NCI-H1930 (cell line): ENCODE measurements around the gene CCDC34.
"Not testable (repeated sequence)": the region's sequence is repeated elsewhere in the genome, so short reads cannot be mapped to it uniquely, and the experiment has no call there.

Source experiments
- DNase-seq, 2 experiments: peaks; one replicate each; lab custom pipeline; 2025; lab: John Stamatoyannopoulos, UW

Gene CCDC34

DNA sequence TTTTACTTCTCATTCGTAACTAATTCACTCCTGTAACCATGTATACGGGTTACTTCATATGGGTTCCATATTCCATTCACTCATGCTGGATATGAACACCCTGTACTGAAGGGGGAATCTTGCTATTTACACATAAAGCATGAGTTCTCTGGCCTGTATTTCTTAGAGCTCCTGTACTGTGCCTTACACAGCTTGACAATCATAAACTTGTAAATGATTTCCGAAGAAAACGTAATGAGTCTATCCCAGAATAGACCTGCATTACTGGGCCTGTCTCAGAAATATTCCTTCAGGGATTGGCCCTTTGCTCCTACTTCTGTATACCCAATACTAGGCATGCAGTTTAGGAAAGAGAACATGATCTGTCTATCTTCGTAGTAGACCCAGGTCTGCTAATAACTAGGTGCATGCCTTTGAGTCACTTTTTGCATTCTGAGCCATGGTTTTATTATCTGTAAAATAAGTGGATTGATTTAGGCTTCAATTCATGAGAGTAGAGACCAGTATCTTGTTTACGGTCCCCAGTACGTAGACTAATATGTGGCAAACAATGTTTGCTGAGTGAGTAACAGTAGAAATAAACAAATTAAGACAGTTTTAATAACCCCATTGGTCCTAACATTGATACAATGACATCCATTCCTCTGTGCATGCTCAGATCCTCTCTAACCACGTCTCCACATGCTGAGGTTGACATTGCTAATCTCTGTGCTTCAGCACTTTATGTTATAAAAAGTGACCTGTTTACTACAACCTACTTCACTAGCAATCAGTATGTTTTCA, 1.2 kb downstream of the CCDC34 start:
- DNase-seq: no peak

DNA sequence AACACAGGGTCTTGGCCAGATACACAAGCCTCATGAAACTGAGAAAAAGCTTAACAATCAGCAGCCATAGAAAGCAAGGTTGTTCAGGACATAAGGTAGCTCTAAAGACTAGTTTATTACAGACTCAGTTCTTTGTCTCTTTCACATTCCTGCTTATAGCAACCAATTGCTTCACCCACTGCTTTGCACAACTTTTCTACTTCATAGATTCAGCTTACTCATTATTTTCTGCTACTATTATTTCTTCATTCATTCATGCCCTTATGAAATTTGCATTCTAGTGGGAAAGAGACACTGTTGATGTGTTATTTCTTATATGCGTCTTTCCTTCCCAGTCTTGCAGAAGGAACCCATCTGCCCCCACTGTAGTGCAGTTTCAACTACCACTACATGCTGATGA, 4.7 kb downstream of the CCDC34 start:
- DNase-seq: no peak

DNA sequence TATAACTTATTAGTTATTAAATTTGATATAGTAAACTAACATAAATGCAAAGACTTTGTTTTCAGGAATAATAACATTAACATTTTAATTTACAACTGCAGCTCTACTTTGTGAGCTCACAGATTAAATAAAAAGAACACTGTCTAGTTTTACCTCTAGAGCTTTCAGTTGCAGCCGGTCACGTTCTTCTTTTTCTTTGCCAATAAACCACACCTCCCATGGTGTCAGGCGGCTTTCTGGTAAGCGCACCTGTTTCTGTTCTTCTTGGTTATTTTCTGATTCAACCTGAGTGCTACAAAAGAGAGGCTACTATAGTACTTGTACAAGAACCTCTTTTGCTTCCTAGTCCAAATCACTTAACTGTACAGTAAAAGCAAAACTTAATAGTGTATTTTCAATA, 5.8 kb downstream of the CCDC34 start:
- no peak for DNase-seq

DNA sequence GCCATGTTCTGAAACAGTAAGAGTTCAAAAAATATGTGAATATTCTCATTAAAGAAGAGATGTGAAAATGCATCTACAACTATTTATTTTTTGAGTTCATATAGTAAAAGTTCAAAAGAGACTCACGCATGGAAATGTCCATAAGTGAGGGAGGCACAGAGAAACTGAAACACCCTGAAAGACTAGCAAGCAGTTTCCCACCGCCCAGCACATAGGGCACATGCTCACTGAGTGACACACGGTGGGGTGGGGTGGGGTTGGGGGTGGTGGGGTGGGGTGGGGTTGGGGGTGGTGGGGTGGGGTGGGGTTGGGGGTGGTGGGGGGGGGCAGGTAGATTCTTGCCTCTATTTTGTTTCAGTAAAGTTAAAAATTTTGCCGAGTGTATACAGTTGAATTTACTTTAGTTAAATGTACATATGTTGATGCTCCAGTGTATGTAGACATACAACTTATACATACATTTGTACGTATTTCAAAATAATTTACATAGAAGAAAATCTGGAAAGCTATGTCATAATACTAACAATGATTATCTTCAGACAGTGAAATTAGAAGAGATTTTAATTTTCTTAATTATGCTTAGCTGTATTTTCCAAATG, 6.3 kb downstream of the CCDC34 start:
- no peak for DNase-seq

DNA sequence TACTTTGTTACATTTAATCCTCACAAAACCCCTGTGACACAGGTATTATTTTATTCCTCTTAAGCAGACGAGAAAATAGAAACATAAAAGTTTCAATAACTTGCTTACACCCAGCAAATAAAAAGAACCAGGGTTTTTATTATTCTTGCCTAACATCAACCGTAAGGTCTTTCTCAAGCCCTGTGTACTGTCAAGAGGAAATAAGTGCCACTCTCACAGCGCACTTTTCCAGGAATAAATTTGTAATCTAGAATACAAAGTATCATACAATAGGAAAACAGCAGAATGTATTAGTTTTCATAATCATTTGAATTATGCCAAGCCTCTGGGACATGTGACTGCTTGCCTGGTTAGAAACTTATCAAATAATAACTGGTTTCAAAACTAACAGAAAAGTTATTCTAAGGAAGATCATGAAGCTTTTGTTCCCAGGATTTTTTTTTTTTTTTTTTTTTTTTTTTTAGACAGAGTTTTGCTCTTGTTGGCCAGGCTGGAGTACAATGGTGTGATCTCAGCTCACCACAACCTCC, 7.4 kb downstream of the CCDC34 start:
- DNase-seq: no peak

DNA sequence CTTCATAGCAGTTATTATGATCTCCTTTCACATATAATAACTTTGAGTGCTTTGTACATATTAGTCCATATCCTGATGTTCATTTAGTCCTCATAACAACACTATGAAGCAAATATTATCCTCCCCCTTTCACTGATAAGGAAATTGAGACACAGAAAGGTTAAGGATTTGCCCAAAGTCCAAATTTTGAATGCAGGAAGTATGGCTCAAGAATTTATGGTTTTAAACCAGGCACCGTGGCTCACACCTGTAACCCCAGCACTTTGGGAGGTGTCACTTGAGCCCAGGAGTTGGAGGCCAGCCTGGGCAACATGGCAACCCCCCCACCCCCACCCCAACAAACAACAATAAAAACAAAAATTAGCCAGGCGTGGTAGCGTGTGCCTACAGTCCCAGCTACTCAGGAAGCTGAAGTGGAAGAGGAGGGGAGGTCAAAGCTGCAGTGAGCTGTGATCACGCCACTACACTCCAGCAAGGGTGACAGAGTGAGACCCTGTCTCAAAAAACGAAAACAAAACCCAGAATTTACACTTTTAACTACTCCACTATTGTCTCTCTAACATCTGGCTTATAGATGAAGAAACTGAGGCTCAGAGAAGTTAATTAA, 8.6 kb downstream of the CCDC34 start:
- DNase-seq: no peak

DNA sequence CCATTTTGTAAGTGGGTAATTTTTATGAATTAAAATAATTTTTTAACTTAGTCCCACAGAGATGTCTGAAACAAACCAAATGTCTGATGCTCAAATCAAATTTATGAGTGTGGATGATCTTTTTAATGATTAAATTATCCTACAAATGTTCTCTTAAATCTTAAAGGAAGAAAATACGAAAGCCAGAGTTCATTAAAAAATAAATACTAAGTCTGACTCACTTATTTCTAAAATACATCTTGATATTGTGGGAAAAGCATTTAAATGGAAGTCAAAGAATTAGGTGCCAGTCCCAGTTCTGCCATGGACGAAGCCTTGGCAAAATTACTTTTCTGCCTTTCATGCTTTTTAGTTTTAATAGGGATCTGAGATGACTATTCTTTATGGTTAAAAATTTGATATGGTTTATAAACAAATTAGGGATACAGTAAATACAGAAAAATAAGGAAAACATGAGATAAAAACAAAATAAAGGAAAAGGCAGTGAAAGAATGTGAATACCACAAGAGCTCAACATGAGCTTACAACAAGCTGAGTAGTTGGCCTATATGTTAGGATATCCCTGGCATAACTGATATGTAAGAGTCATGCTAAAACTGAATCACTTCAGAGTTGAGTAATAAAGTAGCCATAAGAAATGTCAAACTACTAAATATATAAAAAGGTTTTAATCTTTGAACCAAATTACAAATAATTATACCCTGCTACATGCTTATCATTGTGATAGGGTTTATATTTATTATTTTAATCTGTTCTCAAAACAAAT, 9.2 kb downstream of the CCDC34 start:
- DNase-seq: no peak

DNA sequence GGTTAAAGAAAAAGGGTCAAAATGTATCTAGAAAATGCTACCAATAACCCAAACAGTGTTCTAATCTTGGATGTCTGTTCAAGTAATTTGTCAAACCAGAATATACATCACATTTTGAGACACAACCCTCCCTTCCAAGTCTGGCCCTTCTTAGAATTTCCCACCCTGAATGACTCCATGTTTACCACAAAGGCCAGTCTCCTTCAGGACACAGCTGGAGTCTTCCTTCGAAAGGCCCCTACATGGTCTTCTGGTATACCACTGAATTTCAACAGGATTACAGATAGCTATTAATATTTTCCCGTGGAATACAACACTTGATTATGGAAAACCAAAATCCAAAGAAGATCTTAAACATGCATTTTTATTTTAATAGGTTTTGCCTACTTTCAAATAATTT, 10.2 kb downstream of the CCDC34 start:
- no peak for DNase-seq

DNA sequence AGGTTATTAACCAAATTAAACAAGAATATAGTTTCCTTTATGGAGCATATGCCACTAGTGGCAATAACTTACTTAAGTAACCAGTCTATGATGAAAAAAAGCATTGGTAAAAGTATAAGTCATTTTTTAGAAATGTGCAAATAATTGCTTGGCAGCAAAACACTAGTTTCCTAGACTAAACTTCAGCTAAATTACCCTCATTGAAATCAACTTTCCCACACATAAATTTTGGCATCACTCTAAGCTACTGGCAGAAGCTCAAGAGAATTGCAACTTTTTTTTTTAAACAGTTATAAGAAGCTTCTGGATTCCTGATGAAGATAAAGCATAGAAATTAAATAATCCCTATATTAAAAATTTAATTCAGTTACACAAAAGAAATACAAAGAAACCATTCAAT, 12.5 kb downstream of the CCDC34 start:
- DNase-seq: no peak

DNA sequence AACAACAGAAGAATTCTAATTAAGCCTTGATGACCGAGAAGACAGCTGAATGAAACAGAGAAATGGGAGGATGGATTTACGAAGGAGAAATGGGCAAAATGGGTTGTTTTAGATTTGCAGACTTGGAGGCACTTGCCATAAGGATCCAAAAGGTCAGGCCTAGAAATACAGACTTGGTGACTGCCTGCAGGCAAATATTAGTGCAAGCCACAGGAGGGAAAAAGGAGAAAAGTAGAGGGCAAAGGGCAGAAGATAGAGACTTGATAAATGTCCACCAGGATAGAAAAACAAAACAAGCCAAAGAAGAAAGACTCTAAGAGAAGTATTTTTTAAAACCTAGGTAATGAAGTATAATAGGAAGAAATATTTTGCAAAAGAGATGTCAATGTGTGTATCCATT, 13.1 kb downstream of the CCDC34 start:
- DNase-seq: no peak

DNA sequence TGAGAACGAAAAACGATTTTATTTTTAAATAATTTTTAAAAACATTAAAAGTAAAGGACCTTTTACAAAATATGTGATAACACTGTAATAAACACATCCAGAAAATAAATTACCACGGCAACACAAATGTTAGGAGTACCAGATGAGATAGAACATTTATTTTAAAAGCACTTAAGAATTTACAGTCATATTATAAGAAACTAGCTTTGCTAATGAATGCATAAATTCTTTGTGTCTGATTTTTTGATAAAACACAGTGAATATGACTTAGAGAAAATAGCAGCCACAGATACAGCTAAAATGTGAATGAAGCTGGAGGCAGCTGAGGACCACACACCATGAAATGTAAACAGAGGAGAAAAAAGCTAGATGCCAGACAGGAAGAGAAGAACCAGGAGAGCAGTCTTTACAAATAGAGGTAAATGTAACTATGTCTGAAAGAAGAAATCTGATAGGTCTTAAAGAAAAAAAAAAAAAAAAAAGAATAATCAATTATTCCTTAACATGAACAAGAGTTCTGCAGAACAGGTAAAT, 14.6 kb downstream of the CCDC34 start:
- peak; percentile 49 to 57 for DNase-seq

DNA sequence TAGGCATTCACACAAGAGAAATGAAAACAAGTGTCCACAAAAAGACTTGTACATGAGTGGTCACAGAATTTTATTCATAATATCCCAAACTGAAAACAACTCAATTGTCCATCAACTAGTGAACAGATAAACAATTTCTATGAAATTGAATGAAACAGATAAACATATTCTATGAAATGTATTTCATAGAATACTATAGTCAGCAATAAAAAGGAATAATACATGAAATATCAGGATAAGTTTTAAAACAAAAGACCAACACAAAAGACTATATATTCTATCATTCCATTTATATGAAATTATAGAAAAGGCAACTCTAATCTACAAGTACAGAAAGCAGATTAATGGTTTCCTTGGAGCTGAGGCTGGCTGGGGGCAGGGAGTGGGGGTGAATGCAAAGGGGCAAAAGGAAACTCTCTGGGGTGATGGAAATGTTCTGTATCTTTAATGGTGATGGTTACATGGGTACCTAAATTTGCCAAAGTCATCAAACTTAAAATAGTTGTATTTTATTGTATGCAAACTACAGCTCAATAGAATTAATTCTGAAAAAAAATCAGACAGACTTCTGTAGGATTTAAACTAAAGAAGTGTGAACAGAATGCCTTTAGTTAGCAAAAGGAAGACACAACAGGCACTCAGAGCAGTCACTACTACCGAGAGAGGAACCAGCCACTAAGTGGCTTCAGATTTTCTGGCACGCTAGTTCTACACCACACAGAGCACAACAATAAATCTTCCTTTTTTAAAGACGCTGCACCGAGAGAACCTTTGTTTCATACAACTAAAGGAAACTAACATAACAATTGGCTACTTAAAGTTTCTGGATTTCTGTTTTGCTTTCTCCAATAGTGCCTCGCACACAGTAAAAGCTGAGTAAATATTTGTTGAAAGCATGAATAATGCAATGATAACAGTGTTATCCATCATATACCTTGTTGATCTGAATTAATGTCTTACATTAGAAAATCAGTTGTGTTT, 15.4 kb downstream of the CCDC34 start:
- DNase-seq: peak; percentile 74 to 82

DNA sequence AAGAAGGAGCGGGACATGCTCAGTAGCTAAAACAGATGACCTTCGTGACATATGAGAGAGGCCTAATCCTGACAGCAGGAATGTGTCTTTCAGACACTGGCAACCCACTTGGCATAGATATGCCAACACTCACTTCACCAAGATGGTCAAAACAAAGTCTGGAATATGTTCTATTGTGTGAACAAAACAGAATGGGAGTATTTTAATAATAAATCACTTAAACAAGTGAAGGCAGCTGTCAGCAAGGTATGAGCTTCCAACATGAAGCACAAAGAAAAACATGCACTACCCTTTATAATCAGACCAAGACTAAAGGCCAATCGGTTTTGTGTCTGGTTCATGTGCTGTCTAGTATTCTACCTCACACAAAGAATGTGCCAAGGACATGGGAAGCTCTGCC, 23.1 kb downstream of the CCDC34 start:
- DNase-seq: no peak

DNA sequence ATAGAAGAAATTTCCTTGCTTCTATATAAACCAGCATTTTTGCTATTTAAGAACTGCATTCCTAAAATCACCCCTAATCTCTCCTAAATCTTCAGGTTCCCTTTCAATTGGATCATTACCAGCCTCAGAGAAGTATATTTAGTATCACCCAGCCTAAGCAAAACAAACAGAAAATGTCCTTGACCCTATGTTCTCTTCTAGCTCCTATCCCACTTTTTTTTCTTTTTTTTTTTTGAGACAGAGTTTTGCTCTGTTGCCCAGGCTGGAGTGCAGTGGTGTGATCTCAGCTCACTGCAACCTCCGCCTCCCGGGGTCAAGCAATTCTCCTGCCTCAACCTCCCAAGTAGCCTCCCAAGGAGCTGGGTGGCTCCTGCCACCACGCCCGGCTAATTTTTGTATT, 28.3 kb downstream of the CCDC34 start:
- DNase-seq: not testable (repeated sequence)

DNA sequence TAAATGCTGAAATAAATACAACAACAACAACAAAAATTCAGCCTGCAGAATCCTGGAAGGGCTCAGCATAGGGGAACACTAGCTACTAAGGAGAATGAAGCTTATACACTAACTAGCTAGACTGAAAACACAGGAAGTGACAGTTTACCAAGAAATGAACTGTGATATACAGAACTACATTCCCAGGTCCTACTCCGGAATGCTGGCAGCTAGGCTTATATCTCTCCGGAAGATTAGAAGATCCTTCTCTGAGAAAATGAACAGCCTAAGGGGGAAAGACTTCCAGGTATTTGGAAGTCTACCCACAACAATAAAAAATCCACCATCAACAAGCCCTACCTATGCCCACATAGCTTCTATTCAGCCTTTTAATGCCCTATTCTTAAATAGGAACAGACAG, 31.0 kb downstream of the CCDC34 start:
- DNase-seq: no peak

DNA sequence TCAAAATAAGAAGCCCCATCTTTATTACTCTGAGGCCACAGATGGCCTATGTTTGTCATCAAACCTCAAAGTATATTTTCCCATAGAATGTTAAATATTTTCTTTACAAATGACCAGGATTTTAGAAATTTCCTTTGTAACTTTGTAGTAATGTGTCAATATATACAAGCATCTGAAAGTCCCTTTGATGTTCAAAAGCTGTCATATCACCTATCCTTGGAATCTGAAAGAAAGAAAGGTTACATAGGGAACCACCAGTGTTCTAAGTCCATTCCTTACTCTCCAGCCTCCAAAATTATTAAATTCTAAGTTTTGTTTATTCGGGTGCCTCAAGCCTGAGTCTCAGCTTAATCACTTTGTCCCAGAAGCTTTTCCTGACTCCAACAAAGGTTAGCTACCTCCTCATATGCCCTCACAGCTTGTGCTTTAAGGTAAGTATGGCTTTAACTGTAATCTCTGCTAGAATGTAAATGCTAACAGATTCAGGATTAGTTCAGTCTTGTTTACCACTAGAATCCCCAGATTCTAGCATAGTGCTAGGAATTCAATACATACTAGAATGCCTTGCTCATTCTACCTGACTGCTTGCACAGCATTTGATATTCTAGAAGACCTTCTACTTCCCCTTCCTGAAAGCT, 32.3 kb downstream of the CCDC34 start:
- DNase-seq: no peak

DNA sequence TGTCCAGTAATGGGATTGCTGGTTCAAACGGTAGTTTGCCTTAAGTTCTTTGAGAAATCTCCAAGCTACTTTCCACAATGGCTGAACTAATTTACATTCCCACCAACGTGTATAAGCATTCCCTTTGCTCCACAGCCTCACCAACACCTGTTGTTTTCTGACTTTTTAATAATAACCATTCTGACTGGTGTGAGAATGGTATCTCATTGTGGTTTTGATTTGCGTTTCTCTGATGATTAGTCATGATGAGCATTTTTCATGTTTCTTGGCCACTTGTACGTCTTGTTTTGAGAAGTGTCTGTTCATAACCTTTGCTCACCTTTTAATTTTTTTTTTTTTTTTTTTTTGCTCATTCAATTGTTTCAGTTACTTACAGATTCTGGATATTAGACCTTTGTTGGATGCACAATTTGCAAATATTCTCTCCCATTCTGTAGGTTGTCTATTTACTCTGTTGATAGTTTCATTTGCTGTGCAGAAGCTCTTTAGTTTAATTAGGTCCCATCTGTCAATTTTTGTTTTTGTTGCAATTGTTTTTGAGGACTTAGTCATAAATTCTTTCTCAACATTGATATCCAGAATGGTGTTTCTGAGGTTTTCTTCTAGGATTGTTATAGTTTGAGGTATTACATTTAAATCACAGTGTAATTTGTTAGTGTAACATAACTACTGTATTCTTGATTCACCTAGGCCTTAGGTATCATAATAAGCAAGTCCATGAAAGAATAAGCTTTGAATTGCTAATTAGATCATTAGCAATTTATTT, 33.0 kb downstream of the CCDC34 start:
- DNase-seq: no peak

DNA sequence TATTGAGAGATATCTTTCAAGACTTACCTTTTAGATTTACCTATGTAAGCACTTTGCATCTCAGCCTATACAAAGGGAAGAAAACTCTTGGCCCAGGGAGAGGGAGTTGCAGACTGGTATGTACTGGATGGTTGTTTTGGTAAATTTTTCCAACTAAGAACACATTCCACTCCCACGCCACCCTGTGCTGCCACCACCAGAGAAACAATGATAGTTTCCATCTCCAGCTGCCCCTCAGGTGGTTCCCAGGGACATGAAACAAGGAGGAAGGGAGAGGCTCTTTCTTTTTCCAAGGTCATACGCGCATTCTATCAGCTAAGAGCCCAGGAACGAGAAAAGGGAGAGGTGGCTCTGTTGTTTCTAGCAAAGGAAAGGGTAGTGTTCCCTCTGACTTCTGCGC, 34.4 kb downstream of the CCDC34 start:
- no peak for DNase-seq

DNA sequence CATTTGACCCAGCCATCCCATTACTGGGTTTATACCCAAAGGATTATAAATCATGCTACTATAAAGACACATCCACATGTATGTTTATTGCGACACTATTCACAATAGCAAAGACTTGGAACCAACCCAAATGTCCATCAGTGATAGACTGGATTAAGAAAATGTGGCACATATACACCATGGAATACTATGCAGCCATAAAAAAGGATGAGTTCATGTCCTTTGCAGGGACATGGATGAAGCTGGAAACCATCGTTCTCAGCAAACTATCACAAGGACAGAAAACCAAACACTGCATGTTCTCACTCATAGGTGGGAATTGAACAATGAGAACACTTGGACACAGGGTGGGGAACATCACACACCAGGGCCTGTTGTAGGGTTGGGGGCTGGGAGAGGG, 36.0 kb downstream of the CCDC34 start:
- not testable (repeated sequence) for DNase-seq

DNA sequence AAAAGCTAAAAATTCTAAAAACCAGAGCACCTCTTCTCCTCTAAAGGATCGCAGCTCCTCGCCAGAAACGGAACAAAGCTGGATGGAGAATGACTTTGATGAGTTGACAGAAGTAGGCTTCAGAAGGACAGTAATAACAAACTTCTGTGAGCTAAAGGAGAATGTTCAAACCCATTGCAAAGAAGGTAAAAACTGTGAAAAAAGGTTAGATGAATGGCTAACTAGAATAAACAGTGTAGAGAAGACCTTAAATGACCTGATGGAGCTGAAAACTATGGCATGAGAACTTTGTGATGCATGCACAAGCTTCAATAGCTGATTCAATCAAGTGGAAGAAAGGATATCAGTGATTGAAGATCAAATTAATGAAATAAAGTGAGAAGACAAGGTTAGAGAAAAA, 40.8 kb downstream of the CCDC34 start:
- not testable (repeated sequence) for DNase-seq
